NCI-H226 (cell line): ENCODE results near the gene CDHR5.
"Not testable (repeated sequence)": the region's sequence is repeated elsewhere in the genome, so short reads cannot be mapped to it uniquely, and the experiment has no call there.

Experiments used
- DNase-seq: peaks from one replicate; pipeline ENCODE4 v3.0.0-alpha.2; 2015

The CDHR5 gene, protein sequence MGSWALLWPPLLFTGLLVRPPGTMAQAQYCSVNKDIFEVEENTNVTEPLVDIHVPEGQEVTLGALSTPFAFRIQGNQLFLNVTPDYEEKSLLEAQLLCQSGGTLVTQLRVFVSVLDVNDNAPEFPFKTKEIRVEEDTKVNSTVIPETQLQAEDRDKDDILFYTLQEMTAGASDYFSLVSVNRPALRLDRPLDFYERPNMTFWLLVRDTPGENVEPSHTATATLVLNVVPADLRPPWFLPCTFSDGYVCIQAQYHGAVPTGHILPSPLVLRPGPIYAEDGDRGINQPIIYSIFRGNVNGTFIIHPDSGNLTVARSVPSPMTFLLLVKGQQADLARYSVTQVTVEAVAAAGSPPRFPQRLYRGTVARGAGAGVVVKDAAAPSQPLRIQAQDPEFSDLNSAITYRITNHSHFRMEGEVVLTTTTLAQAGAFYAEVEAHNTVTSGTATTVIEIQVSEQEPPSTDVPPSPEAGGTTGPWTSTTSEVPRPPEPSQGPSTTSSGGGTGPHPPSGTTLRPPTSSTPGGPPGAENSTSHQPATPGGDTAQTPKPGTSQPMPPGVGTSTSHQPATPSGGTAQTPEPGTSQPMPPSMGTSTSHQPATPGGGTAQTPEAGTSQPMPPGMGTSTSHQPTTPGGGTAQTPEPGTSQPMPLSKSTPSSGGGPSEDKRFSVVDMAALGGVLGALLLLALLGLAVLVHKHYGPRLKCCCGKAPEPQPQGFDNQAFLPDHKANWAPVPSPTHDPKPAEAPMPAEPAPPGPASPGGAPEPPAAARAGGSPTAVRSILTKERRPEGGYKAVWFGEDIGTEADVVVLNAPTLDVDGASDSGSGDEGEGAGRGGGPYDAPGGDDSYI

DNA sequence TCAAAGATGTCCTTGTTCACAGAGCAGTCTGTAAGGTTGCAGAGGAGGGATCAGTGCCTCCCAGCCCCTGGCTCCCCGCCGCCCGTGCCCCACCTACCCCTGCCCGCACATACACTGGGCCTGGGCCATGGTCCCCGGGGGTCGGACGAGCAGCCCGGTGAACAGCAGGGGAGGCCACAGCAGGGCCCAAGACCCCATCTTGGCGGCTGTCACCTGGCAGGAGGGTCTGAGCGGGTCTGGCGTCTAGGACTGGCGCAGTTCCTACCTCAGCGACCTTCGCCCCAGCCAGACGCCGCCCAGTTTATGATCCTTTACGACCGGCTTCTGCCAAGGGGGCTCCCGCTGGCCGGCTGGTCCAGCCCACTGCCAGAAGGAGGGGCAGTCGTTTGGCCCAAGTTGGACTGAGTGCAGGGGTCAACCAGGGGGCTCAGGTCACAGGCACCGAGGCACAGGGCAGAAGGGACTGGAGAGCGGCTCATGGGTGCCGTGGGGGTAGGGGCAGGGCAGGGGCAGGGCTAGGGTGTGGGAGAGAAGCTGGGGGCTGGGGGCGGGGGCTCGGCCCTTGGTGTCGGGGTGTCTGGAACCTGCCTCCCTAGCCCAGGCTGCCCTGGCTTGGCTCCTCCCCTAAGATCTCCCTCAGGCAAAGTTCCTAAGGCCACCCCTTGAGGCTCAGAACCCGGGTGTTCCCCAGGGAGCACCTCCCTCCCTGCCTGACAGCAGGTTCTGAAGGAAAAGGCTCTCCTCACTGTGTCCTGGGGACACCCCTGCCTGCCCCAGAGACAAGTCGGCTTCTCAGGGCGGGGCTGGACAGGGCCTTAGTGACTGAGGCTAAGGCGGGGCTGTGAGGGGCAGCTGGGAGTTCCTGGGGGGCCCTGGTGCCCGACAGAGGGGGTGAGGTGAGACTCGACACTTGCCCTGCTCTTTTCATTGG, at the start of gene CDHR5:
TSS of gene CDHR5 (minus strand) at position 251 of the 931 bp plus-strand sequence. CDS start at position 198, 53 bp downstream.
- DNase-seq = peak; percentile 4

DNA sequence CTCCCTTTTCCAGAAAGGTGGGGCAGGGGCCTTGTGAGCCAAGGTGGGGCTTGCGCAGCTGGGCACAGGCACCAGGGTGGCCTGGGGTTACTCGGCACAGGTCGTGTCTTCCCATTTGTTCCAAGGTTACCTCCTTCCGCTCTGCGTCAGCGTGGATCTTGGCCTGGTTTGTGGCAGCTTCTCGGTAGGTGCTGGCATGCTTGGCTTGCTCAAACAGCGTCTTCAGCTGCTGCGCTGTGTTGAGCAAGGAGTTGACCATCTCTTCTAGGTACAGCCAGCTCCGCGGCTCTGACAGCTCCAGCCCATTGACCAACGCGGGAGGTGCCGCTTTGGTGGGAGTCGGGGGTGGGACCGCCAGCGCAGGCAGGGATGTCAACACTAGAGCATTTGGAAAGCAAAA, 49.7 kb upstream of the CDHR5 start:
- DNase-seq = no peak

DNA sequence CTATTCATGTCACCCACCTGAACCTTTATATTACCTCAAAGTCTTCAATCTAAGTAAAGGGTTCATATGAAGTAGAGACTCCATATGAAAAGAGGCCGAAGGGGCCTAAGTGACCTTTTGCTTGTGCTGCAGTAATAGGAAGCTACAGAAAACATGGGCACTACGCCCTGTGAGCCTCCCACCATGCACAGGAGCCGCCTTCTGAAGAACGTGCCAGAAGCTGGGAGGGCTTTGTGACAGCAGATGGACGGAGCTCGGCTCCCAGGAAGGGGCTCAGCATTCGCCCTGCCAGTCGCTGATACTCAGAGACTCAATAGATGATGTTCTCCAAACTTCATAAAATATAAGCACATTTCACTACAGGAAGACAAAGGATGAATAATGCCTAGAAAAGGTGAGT, 49.1 kb upstream of the CDHR5 start:
- no peak for DNase-seq

DNA sequence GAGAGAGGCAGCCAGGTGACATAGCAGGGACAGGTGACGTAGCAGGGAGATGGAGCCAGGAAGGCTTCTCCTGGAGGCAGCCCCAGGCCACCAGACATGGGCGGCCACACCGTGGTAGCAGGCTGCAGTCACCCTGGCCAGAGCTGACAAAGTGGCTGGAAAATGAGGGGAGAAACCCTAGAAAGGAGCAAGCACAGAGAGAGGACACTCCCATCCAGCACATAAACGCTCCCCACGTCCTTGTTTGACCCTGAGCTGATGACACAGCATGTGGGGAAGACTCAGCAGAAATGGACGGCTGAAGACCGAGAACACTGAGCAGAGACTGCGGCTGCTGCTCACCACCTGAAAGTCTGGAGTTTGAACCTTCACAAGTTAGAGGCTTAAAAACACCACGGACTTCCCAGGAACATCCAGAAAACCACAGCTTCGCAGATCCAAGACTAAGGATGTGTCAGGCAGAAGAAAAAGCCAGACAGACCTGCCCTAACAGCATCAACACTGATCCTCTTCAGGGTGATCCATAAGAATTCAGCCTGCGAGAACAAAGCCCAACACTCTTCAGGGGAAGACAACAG, 41.0 kb upstream of the CDHR5 start:
- DNase-seq = no peak

DNA sequence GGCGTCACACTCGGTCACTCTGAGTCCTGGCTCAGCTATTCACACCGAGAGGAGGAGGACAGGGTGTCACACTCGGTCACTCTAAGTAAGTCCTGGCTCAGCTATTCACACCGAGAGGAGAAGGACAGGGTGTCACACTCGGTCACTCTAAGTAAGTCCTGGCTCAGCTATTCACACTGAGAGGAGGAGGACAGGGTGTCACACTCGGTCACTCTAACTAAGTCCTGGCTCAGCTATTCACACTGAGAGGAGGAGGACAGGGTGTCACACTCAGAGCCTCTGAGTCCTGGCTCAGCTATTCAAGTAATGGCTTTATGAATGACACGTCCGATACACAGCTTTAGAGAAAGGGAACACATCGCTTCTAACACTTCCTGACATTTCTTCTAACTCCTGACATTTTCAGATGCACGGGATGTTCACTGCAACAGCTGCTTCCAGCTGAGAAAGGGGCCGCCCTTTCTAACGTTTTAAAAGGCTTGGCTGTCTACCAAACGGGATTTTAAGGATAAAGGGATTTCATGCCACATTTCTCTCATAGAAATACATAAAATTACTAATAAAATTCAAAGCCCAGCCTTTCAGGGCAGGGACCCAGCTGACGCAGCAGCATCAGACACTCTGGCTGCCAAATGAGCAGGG, 40.4 kb upstream of the CDHR5 start:
- DNase-seq = no peak

DNA sequence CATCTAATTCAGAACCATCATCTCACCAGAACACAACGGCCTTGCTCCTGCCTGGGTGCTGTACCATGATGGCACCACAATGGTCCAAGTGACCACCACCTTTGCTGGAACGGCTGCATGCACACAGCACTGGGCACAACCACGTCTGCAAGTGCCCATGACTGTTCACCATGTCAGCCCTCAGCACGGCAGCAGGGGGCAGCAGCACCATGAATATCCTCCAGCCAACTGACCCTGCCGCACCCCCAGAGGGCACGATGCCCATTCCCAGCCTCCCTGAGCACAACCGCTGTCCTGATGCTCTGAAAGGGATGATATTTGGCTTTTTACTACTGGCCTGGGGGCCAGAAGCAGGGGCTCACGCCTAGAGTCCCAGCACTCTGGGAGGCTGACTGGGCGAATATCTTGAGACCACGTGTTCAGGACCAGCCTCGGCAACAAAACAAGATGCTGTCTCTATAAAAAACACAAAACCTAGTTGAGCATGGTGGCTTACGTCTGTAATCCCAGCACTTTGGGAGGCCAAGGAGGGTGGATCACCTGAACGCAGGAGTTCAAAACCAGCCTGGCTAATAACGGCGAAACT, 38.0 kb upstream of the CDHR5 start:
- peak; percentile 40 for DNase-seq

DNA sequence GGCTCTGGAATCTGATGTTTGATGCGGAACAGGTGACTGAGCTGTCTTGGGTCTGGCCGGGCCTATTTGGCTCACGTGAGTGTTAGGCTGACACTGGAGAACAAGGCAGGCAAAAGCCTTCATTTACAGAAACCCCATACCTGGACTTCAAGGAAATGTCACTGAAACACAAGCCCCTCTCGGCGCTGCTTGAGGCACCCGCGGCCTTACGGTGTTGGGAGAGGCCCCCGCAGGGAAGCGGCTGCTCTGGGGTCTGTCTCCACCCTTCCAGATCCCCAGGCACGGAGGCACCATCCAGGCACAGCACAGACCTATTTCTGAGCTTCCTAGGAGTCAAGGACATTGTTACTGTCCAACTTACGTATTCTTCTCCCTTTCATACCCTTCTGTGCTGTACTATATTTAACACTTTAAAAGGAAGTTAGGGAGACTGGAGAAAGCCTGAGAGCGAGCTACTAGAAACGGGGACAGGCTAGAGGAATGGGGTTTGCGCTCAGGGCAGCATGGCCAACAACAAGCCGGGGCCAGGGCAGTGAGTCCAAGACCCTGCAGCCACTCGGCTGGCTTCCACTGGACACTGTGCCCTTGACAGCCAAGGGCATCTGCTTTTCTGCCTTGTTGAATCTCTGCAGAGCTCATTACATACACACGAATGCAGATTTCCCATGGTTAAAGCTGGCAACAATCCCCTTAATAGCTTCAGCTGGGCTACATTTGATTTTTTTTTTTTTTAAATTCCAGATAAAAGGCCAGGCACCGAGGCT, 36.1 kb upstream of the CDHR5 start:
- DNase-seq = no peak

DNA sequence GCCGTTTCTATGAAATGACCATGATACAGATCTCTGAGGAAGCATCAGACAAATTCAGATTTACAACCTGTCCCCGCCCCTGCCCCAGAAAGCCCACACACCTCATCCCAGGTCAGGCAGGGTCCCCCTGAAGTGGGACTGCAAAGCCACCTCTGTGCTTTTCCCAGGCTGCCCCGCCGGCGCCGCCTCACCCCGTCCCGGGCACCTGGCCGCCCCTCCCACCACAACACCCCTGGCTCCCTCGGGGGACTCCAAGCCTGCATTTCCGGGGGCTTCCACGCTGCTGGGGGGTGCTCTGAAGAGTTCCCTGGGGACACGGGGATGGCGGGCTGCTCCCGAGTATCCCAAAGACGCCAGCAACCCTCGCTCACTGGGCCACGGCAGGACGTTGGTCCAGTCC, 35.5 kb upstream of the CDHR5 start:
- no peak for DNase-seq

DNA sequence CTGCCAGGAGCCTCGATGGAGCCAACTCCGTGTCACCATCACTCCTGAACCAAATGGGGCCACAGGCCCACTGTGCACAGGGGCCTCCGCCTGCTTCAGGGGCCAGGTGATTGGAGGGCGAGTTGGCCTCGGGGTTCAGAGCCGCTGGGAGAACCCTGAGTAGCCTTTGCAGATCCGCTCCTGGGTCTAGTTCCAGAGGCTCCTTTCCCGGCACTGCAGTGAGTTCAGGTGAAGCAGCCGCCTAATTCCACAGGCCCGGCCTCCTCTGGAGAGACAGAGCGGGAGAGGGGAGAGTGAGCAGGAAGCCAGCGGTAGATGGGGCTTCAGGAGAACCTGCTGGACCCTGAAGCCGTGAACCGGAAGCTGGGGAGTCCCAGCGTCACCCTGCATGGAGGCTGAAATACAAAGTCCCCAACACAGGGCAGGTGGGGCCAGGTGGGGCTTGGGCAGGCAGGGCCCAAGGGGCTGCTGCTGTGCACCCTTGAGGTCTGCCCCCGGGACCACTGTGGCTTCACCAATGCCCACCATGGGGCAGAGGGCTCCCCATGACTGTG, 34.9 kb upstream of the CDHR5 start:
- DNase-seq = no peak

DNA sequence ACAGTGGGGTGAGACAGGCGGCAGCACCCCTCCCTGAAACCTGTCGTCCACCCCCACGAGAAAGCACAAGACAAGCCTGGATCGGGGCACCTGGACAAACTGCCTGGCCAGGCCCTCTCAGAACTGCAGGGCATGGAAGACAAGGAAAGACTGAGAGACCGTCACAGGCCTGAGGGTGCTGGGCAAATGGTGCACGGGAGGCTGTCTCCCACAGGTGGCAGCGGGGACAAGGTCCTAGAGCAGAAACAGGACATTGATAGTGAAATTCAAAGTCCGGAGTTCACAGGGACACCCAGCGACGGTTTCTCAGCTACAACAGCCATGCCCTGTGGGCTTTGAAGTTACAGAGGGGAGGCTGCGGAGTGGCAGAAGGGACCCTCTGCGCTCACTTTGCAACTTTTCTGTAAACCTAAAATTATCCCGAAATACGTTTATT, 33.0 kb upstream of the CDHR5 start:
- DNase-seq = no peak

DNA sequence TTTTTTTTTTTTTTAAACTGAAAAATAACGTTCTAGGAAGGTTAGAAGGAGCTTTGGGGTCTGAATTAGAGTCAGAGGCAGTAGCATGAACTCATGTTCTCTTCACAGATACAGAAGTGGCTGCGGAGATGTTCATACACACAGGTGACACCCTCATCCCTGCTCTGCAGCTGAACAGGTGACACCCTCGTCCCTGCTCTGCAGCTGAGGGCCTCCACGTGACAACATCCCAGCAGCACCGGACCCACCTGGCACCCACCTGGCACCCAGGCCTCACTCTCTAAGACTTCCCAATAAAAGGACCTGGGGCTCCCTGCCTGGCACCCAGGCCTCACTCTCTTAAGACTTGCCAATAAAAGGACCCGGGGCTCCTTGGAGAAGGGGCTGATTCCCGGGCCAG, 32.1 kb upstream of the CDHR5 start:
- no peak for DNase-seq

DNA sequence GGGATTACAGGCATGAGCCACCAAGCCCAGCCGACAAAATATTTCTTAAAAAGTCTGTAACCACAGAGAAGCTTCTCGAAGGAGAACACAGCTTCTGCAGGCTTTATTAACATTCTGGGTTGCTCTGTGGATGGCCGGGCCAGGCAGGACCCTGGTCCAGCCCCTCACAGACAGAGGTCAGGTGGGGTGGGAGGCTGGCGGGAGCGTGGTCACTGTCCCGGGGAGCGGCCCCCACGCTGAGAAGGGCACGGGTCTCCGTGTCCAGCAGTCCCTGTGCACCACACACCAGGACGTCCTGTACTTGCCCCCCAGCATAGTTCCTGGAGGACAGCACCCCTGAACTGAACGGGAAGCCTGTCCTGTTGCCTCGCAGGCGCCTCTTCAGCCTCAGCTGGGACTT, 31.7 kb upstream of the CDHR5 start:
- DNase-seq = no peak

DNA sequence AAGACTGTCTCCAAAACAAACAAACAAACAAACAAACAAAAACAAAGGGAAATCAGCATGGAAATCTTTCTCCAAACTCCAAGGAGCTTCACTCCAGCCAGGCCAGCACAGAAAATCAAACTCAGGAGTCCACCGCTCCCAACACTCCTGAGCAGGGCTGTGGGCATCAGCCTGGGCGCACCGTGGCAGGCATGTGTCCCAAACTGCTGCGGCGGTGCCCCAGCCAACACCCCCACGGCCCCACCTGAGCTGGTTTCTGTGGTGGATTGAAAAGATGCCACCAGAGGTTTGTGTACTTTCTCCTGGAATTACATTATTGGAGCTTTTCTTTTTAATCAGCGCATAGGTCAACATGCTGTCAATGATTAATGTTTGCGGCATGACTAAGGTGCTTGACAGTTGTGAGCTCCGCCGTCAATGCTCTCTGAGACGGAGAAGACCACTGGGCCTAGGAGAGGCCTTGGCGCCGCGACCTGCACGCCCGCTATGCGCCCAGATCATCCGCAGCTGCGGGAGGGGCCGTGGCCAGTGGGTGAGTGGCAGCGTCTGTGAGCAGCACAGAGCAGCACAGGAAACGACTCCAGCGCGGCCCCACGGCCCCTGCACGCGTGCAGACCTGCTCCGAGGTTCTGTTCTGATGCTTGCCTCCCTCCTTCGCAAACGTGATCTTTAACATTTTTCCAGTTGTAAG, 30.4 kb upstream of the CDHR5 start:
- no peak for DNase-seq

DNA sequence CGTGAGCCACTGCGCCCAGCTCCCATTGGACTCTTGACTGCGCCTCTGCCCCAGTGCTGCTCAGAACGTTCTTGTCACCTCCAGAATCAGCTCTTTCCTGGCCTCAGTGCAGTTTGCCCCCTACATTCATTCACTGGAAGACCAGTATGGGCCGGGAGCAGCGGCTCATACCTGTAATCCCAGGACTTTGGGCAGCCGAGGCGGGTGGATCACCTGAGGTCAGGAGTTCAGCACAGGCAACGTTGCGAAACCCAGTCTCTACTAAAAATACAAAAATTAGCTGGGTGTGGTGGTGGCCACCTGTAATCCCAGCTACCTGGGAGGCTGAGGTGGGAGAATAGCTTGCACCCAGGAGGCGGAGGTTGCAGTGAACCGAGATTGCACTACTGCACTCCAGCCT, 29.7 kb upstream of the CDHR5 start:
- DNase-seq = not testable (repeated sequence)

DNA sequence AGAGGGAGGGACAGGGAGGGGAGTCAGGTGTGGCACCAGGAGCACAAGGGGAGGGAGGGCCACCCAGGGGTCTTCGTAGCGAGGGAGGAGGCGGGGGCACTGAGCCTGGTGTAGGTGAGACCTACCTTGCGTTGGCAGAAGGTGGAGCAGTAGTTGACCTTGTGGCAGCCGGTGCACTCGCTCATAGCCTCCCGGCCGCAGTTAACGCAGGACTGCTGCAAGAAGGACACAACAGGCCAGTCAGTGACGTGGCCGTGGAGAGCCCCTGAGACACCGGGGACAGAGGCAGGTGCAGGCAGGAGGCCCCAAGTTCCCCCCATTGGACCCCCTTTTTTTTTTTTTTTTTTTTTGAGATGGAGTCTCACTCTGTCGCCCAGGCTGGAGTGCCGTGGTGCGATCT, 29.1 kb upstream of the CDHR5 start:
- no peak for DNase-seq

DNA sequence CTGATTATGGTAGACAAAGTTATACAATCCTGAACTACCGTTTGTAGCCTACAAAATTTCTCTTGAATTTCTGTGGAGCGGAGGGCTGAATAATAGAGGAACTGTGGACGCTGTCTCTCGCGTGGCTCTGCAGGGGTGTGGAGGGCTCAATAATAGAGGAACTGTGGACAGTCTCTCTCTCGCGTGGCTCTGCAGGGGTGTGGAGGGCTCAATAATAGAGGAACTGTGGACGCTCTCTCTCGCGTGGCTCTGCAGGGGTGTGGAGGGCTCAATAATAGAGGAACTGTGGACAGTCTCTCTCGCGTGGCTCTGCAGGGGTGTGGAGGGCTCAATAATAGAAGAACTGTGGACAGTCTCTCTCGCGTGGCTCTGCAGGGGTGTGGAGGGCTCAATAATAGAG, 28.4 kb upstream of the CDHR5 start:
- DNase-seq = not testable (repeated sequence)

DNA sequence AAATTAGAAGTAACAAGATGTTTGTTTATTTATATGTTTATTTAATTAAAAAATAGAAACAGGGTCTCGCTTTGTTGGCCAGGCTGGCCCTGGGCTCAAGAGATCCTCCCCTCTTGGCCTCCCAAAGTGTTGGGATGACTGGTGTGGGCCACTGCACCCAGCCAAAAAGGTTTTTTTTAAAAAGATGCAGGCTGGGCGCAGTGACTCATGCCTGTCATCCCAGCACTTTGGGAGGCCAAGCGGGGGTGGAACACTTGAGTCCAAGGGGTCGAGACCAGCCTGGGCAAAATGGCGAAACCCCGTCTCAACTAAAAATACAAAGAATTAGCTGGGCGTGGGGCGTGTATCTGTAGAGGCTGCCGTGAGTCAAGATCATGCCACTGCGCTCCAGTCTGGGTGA, 25.7 kb upstream of the CDHR5 start:
- no peak for DNase-seq

DNA sequence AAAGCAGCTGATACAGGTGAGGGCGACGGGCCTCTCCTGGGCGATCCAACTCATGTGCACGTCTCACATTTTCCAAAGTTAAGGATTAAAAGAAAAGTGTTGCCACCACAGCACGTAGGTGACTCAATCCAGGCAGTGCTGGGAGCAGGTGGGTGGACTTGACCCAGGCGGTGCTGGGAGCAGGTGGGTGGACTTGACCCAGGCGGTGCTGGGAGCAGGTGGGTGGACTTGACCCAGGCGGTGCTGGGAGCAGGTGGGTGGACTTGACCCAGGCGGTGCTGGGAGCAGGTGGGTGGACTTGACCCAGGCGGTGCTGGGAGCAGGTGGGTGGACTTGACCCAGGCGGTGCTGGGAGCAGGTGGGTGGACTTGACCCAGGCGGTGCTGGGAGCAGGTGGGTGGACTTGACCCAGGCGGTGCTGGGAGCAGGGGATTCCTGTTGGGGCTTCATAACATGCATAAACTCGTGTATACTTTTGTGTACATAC, 23.0 kb upstream of the CDHR5 start:
- DNase-seq = not testable (repeated sequence)

DNA sequence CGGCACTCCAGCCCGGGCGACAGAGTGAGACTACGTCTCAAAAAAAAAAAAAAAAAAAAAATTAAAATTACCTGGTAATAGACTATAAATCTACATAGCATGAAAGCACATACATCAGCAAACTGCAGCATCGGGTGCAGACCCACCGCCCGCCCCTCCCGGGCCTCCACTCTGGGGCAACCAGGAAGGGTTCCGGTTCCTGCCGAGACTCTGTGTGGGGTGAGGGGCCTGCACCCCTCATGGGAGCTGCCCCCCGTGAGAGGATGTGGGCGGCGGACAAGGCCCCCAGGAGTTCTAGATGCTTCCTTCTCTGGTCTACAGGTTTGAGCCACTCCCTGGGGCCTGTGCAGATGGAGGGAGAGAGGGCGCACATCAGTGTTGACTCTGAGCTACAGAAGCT, 21.5 kb upstream of the CDHR5 start:
- DNase-seq = no peak

DNA sequence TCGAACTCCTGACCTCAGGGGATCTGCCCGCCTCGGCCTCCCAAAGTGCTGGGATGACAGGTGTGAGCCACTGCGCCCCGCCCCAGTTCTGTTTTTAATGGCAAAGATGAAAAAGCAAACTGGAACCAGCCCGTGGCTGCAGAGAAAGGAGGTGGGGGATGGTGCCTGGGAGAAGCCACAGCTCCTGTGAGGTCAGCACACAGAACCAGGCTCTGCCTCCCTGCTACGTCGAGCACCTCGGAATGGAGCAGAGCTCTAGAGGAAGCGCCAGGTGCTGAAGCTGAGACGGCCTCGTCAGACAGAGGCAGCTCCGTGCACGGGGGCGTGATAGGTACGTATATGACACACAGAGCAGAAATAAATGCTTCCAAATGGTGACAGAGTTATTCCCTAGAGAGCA, 20.8 kb upstream of the CDHR5 start:
- no peak for DNase-seq
